ENCODE measurements around the gene MDGA2.

DNA sequence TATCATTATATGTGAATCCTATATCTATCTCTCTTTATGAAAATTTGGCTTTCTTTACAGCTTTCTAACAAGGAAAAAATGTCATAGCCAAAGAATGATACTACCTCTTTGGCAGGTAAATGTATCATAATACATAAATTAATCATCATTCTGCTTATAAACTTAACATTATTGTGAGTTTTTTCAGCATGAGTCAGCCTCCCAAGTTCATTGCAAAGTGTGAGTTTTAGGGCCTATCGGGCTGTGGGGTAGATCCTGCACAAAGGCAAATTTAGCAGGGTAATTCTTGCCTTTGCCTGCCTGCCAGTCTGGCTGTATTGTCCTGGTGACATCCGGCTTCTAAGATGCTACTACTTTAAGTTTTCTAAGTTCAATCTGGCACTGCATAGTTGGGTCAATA lies 412.6 kb downstream of the MDGA2 start:
- TF ChIP-seq CTCF (conservative IDR thresholded peaks at IDR 0.05) (no peak), ZFX (IDR thresholded peaks at IDR 0.05) (no peak)

Measured in C4-2B (cell line).